GM10266 (cell line): Measurements from ENCODE around the gene PRKCA.

Experiments used
- DNase-seq: peaks from one replicate; pipeline ENCODE4 v3.0.0; 2012; ENCODE audit errors: extremely low spot score
- TF ChIP-seq, protein P1 (sequence below): IDR thresholded peaks from 2 replicates; pipeline ENCODE4 v1.5.1; 2012; ENCODE audit warnings: mild to moderate bottlenecking, low read depth; ENCODE audit not compliant: control insufficient read depth, insufficient read depth; ENCODE audit errors: missing control alignments

The PRKCA gene

DNA sequence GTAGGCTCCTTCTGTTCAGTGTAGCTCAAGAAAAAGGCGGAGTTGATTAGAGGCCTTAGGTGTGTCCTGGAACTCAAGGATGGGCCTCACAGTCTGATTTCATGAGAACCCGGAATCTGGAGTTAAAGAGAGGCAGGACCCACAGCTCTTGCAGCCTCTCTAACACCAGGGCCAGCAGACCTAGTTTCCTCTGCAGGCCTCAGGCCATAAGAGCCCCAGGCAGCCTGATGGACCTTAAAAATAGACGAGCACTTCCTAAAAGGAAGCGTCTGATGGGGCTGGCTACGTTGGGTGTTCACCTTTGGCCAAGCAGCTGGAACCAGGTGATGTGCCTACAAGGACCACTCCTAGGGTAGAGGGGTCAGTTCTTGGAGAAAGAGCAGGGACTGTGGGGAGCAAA lies 540.1 kb downstream of the PRKCA start:
- TF ChIP-seq, protein P1, sequence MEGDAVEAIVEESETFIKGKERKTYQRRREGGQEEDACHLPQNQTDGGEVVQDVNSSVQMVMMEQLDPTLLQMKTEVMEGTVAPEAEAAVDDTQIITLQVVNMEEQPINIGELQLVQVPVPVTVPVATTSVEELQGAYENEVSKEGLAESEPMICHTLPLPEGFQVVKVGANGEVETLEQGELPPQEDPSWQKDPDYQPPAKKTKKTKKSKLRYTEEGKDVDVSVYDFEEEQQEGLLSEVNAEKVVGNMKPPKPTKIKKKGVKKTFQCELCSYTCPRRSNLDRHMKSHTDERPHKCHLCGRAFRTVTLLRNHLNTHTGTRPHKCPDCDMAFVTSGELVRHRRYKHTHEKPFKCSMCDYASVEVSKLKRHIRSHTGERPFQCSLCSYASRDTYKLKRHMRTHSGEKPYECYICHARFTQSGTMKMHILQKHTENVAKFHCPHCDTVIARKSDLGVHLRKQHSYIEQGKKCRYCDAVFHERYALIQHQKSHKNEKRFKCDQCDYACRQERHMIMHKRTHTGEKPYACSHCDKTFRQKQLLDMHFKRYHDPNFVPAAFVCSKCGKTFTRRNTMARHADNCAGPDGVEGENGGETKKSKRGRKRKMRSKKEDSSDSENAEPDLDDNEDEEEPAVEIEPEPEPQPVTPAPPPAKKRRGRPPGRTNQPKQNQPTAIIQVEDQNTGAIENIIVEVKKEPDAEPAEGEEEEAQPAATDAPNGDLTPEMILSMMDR: no peak
- DNase-seq: no peak

DNA sequence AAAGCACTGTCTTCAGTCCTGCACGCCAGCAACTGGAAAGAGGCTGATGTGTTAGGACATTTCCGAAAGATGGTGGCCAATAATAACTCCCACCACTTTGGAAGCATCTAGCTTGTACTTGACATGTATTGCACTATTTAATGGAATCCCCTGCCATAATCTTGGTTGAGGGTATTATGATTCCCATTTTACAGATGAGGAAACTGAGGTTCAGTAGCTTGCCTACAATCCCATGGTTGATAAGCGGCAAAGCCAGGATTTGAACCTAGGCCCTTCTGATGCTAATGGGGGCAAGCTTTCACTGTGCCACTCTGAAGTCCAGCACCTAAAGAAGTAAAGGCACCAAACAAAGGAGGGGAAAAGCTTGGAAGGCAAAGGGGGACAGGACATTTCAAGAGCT lies 540.5 kb downstream of the PRKCA start:
- TF ChIP-seq, protein P1: no peak
- DNase-seq: no peak

DNA sequence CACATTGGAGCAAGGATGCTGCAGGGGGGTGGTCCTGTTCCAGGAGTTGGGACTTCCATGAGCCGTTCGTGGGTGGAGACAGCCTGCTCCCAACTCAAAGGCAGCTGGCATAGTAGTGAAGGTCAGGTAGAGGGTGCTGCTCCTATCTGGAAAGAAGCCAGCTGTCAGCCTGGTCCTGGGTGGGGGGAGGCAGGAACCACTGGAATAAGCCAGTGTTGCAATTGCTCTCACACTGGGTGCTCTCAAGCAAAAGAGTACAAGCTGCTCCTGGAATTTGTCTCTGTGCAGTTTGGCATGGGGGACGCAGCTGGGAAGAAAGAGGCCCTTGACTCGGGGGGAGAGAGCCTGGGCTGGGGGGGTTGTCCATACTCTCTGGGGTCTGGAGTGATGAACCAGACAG lies 541.2 kb downstream of the PRKCA start:
- TF ChIP-seq, protein P1: no peak
- no peak for DNase-seq

DNA sequence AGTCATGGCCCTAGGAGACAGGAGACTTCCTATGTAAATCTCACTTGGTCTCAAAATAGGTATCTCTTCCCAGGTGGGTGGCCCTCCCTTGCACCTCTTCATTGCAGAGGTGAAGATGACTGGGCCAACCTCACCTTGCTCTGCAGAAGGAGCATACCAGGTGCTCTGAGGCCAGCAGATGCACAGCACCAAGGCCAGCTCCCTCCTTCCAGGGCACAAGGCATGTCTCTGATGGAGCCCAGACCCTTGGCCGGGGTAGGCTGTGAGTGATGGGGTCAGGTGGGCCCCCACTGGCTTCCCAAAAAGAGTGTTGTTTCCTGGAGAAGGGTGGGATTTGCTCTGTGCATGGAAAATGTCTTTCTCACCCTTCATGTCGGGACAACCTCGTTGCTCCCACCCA lies 545.3 kb downstream of the PRKCA start:
- DNase-seq: no peak
- TF ChIP-seq, protein P1: no peak

DNA sequence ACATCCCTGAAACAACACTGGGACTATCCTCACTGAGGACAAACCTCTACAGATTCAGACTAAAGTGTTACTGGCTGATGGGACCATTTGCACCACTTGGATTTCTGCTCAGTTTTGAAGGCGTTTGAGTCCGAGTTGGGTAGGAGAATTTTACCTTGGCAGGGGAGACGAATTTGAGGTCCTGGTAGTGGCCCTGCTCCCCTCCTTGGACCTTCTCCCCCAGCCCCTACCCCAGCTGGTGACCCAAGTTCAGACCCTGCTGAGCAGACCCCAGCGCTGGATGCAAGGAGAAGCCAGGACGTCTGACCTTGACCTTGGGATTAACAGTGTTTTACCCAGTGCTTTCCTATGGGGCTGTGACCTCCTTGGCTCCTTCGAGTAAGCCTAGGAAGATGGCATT lies 546.1 kb downstream of the PRKCA start:
- no peak for DNase-seq
- TF ChIP-seq, protein P1: no peak

DNA sequence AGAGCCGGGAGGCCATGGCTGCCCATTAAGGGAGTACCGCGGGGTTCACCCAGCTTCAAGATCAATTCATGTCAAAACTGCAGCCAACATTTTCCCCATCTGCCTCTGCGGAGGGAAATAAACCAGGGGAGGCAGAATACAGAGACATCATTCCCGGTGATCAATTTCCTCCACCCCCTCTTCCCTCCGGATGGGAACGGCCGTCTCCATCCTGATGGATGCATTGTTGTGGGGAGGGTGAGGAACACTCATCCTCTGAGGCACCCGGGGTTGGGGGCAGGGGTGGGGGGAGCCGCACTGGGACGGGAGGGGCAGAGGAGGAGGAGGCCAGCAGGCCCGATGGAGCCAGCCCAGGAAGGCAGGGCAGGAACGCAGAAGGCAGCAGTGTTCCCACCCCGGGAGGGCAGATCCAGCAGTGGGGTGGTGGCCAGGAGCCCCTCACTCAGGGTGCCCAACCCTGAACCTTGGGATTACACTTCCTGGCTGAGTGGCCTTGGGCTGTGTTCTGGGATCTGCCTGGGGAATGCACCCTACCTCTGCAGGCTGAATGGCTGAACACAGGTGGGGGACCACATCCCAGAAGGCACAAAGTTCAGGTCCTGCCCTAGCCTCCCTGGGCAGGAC lies 546.7 kb downstream of the PRKCA start:
- no peak for DNase-seq
- TF ChIP-seq, protein P1: no peak

DNA sequence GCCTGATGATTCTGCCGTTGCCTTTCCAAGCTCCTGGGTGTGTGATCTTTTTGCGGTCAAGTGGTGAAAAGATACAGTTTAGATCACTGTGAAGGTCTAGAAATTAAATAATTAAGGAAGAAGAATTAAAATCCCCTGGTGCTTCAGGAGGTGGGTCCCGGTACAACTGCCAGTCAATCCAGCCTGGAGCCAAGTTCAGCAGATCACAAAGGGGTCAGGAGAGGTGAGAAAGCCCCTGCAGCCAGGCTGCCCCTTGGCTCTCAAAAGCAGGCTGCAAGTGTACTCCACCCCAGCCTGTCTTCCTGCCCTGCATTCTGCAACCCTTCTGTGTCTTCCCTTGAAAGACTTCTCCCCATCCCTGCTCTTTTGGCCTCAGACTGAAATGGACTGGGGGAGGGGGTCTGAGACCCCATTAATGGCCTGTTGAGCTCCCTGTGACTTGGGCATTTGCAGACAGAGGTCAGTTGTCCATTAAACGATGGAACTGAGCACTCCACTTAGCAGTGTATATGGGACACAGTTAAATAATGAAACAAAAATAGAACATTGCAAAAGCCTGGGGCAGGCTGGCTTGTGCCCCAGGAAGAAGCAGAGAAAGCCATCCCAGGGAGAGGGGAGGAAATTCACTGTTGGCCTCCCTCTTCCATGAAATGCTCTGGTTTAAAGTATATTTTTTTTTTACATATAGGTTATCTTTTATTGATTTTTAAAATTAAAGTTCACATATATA lies 547.6 kb downstream of the PRKCA start:
- TF ChIP-seq, protein P1: no peak
- no peak for DNase-seq
